GM21825 (cell line): Measurements from ENCODE around the gene MRPL36.
A peak's percentile ranks its signal among the peaks of the same experiment; 100 is the strongest.
"Not testable (repeated sequence)": the region's sequence is repeated elsewhere in the genome, so short reads cannot be mapped to it uniquely, and the experiment has no call there.

Source experiments
- ATAC-seq: cut with Tn5 transposase; IDR thresholded peaks from one replicate; pipeline ENCODE4 v1.9.1; 2021; ENCODE audit warnings: mild to moderate bottlenecking, moderate library complexity; ENCODE audit not compliant: unreplicated experiment

Gene MRPL36

GRCh38 chr5:1797103-1797800 is 2.4 kb downstream of the MRPL36 start:
- no peak for ATAC-seq

DNA sequence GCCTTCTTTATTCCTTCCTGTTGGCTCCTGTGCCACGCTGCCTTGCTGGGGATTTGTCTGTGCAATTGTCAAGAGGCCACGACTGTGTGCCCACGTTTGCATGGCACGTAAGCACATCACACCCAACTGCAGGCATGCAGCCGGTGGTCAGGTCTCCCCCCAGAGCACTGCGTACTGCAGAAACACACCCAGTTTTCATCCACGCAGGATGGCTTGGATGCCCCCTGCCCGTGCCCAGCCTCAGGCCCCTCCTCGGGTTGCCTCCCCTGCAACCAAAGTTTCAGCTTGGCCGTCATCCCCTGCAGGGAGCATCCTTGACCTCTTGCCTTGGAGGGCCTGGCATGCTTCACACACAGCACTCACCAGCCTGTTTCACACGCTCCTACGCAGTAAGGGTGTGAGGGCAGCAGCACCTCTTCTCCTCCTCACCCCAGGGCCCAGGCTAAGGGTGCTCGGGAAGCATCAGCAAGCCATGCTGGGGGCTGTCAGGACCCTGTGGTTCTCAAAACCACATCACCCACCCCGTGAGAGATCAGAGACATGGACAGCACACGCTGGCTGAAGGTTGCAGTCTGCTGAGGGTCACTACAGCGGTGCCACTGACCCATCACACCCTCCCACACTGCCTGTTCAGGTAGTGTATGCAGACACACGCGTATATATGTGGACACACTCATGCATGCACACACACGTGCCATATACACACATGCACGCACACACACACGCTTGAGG is 3.1 kb downstream of the MRPL36 start:
- ATAC-seq, result no peak

- no peak for ATAC-seq
These were observed 3.7 kb downstream of the MRPL36 start for GRCh38 chr5:1795931-1796330.

DNA sequence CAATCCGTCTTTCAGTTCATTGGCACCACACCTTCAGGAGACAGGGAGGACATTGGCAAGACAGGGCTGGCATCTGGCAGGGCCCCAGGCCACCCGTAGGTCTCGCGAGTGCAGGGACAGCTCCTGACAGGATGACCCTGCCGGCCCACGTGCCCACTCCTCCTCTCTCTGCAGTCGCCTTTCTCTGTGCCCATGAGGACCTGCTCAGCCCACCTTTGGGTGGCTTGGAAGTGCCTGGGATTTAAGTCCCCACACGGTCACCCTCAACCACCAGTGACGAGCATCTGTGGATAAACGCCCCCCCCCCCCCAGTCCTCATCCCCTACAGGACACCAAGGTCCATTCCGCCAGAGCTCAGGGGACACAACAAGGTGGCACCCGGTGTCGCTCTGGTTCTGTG is 4.1 kb downstream of the MRPL36 start:
- ATAC-seq, result no peak

GRCh38 chr5:1794901-1795290 is 4.7 kb downstream of the MRPL36 start:
- ATAC-seq, result no peak

DNA sequence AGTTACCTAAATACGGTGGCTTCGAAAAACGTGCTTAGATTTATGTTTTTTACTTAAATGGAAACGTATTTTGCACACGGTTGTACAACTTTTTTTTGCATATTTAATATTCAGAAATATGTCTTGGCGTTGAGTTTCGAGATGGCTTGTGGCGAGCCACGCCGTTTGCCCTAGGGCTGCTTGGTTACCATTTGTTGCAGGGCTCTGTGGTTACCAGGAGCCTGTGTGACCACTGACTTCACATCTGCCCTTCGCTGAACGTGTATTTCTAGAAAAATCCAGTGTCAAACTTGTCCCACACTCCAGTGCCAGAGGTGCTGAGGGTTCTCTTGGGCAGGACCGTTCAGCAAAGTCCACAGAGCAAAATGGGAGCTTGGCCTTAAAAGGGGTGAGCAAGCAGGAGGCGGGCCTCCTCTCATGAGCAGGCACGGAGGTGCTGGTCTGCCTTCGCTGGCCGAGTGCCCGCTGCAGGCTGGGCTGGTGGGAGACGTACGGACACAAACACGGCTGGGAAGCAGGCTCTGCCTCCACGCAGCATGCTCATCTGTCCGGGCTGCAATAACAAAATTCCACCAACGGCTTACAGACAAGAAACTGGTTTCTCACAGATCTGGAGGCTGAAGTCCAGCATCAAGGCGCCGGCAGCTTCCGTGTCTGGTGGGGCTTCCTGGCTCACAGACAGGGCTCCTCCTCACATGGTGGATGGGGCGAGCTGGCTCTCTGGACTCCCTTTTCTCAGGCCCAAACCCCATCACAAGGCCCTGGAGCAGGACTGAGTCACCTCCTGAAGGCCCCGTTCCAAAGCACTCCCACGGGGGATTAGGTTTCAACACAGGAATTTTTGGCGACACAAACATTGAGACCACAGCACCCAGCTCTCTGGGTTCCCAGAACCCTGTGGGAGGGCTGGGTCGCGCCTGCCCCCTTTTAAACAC is 5.4 kb downstream of the MRPL36 start:
- ATAC-seq, result no peak

- ATAC-seq, result no peak
These were observed 6.3 kb downstream of the MRPL36 start for GRCh38 chr5:1793301-1793740.

DNA sequence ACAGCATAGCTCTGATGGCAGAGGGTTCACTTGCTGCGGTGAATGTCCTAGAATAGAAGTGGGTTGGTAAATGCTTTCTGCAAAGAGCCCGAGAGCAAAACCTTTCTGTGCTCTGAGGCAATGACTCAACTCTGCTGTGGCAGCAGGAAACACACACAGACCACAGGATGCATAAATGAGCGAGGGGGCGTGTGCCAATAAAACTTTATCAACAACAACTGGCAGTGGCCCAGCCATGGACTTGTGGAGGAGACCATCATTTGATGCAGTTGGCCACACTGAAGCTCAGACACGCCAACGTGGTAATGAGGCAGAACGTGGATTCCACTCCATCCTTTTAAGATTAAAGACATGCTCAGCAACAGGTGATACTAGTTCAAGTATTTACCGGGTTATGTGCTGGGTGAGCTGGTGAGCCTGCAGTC is 6.8 kb downstream of the MRPL36 start:
- ATAC-seq, result peak; percentile 96

DNA sequence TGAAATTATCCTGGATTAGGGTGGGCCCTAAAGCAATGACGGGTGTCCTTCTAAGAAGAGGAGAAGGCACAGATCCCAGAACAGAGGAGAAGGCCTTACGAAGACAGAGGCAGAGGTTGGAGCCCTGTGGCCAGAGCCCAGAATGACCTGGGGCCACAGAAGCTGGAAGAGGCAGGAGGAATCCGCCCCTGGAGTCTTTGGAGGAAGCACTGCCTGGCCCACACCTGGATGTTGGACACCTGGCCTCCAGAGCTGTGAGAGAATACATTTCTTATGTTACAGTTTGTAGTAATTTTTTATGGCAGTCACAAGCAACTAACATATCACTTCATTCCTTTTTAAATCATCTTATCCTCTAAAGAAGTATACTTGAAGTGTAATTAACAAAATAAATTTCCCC is 8.5 kb downstream of the MRPL36 start:
- ATAC-seq, result no peak

GRCh38 chr5:1789834-1790471 is 9.7 kb downstream of the MRPL36 start:
- no peak for ATAC-seq

GRCh38 chr5:1789438-1789833 is 10.2 kb downstream of the MRPL36 start:
- not testable (repeated sequence) for ATAC-seq

- ATAC-seq, result no peak
These were observed 10.8 kb downstream of the MRPL36 start for GRCh38 chr5:1788828-1789227.

GRCh38 chr5:1788200-1788599 is 11.4 kb downstream of the MRPL36 start:
- ATAC-seq, result no peak

GRCh38 chr5:1787472-1788047 is 12.1 kb downstream of the MRPL36 start:
- no peak for ATAC-seq

DNA sequence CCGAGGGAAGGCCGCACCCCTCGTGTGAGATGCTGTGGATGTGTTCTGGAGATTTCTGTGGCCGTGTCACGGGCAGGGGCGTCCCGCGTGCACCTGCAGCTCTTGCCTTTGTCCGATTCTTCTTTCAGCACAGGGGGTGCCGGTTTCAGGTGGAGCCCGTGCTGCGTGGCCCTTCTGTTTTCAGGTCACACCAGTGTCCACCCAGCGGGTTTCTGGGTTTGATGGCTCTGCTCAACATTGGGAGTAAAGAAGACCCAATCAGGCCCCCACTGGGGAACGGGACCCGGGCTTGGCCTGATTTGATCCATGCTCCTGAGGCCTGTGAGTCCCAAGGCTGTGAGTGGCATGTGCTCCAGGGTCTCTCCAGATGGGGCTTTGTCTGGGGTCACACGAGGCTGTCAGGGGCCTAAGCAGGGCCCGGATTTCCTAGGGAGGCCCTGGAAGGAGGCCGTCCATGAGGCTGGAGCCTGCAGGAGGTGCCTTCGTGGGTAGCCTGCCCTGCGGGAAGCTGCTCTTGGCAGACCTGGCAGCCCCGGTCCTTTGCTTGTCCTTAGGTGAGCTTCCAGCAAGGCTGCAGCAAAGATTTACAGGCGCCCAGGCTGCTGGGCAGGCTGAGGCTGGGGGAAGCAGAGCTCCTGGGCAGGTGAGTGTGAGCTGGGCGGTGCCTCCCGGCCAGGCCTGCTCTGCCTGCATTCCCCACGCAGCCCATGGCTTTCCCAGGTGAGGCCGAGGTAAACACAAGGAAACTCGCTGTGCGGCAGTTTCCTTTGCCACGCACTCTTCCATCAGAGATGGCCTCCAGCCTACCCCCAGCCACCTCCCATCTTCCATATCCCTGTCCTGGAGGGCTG is 12.8 kb downstream of the MRPL36 start:
- ATAC-seq, result no peak

GRCh38 chr5:1785984-1786383 is 13.7 kb downstream of the MRPL36 start:
- ATAC-seq, result no peak

GRCh38 chr5:1785062-1785461 is 14.6 kb downstream of the MRPL36 start:
- ATAC-seq, result no peak

GRCh38 chr5:1784197-1785050 is 15.2 kb downstream of the MRPL36 start:
- ATAC-seq, result no peak

GRCh38 chr5:1783216-1783554 is 16.5 kb downstream of the MRPL36 start:
- ATAC-seq, result peak; percentile 71
